GM23338 (cell line): Measurements from ENCODE around the gene KLK6. TPM values are rescaled to one million over a fixed set of nuclear protein-coding genes. Genes with fewer than 3 reads are reported as not detected.

ENCODE experiments used
- ATAC-seq: fragments of 200-7000 bp; cut with Tn5 transposase; 3 replicates; pipeline ENCODE4 v1.9.1; 2020
- DNase-seq: peaks from one replicate; pipeline ENCODE4 v3.0.0-alpha.2; 2015; ENCODE audit warnings: low spot score
- H2AFZ ChIP-seq: fragments of 200-600 bp; sonication (generic); 2 replicates; pipeline ENCODE4 v1.8.0; 2016; ENCODE audit warnings: antibody characterized with exemption, mild to moderate bottlenecking, moderate library complexity
- H3F3A ChIP-seq: fragments of 200-600 bp; sonication (generic); replicated peaks from 2 replicates; pipeline ENCODE4 v1.8.0; 2017; ENCODE audit warnings: antibody characterized with exemption, mixed run types, low read depth
- H3K27ac ChIP-seq: fragments of 200-600 bp; sonication (generic); 2 replicates; pipeline ENCODE4 v1.6.1; 2016; ENCODE audit warnings: low read depth
- H3K27me3 ChIP-seq: fragments of 200-600 bp; sonication (generic); 2 replicates; pipeline ENCODE4 v1.8.0; 2016; ENCODE audit warnings: mild to moderate bottlenecking, mixed run types, moderate library complexity; ENCODE audit not compliant: insufficient read depth
- H3K36me3 ChIP-seq: fragments of 200-600 bp; sonication (generic); 2 replicates; pipeline ENCODE4 v1.8.0; 2016; ENCODE audit warnings: mild to moderate bottlenecking; ENCODE audit not compliant: insufficient read depth
- H3K4me1 ChIP-seq: fragments of 200-600 bp; sonication (generic); 2 replicates; pipeline ENCODE4 v1.8.0; 2016; ENCODE audit warnings: mild to moderate bottlenecking, moderate library complexity; ENCODE audit not compliant: insufficient read depth
- H3K4me2 ChIP-seq: fragments of 200-600 bp; sonication (generic); 2 replicates; pipeline ENCODE4 v1.7.1; 2017; ENCODE audit warnings: mixed run types
- H3K4me3 ChIP-seq: fragments of 200-600 bp; sonication (generic); 2 replicates; pipeline ENCODE4 v1.6.1; 2016; ENCODE audit warnings: mixed run types
- H3K79me2 ChIP-seq: fragments of 200-600 bp; sonication (generic); replicated peaks from 2 replicates; pipeline ENCODE4 v1.8.0; 2017; ENCODE audit warnings: mild to moderate bottlenecking; ENCODE audit not compliant: insufficient read depth
- H3K9me2 ChIP-seq: fragments of 200-600 bp; sonication (generic); 2 replicates; pipeline ENCODE4 v1.8.0; 2017; ENCODE audit not compliant: insufficient read depth
- H4K20me1 ChIP-seq: fragments of 200-600 bp; sonication (generic); replicated peaks from 2 replicates; pipeline ENCODE4 v1.8.0; 2017; ENCODE audit warnings: mild to moderate bottlenecking; ENCODE audit not compliant: insufficient read depth
- H3K27ac Mint-ChIP-seq: 2 replicates; pipeline ENCODE4 v1.8.0; 2020; ENCODE audit warnings: inconsistent platforms, mild to moderate bottlenecking, moderate library complexity, mixed read lengths
- H3K27me3 Mint-ChIP-seq: 3 replicates; pipeline ENCODE4 v1.8.0; 2022; ENCODE audit warnings: low read depth, mild to moderate bottlenecking, moderate library complexity, mixed read lengths, inconsistent platforms; ENCODE audit not compliant: insufficient read depth, poor library complexity
- H3K36me3 Mint-ChIP-seq: 3 replicates; pipeline ENCODE4 v1.8.0; 2021; ENCODE audit warnings: low read depth, mild to moderate bottlenecking, inconsistent platforms, moderate library complexity, mixed read lengths
- H3K4me1 Mint-ChIP-seq: 3 replicates; pipeline ENCODE4 v1.8.0; 2020; ENCODE audit warnings: mild to moderate bottlenecking, inconsistent platforms, mixed read lengths
- H3K4me3 Mint-ChIP-seq: 3 replicates; pipeline ENCODE4 v1.8.0; 2021; ENCODE audit warnings: moderate library complexity, mild to moderate bottlenecking, inconsistent platforms, mixed read lengths
- H3K9me3 Mint-ChIP-seq: 3 replicates; pipeline ENCODE4 v1.8.0; 2020; ENCODE audit warnings: moderate library complexity, mild to moderate bottlenecking, inconsistent platforms, mixed read lengths
- CREB1 ChIP-seq: fragments of 250-450 bp; sonication (Bioruptor Pico); IDR thresholded peaks from 2 replicates; pipeline ENCODE4 v1.5.0; 2020; ENCODE audit warnings: low read depth, mild to moderate bottlenecking, moderate library complexity
- CTCF ChIP-seq, 2 experiments: fragments of 200-600 bp in 1 of 2; sonication (generic) in 1 of 2; conservative IDR thresholded peaks; 2 replicates each; pipeline versions ENCODE4 v1.5.1 to v1.6.1; 2016 to 2017; ENCODE audit warnings: antibody characterized with exemption in 2 of 2, low read depth in 2 of 2, mild to moderate bottlenecking in 2 of 2, moderate library complexity in 1 of 2
- JUNB ChIP-seq: IDR thresholded peaks from one replicate; pipeline ENCODE4 v1.6.1; 2016; ENCODE audit warnings: antibody characterized with exemption; ENCODE audit not compliant: unreplicated experiment
- NANOG ChIP-seq: IDR thresholded peaks from 2 replicates; pipeline ENCODE4 v1.6.1; 2016; ENCODE audit warnings: antibody characterized with exemption, borderline replicate concordance
- POLR2AphosphoS5 ChIP-seq: IDR thresholded peaks from 2 replicates; pipeline ENCODE4 v1.6.1; 2016; ENCODE audit warnings: antibody characterized with exemption, low read depth
- ZNF114 ChIP-seq: fragments of 250-450 bp; sonication (Bioruptor Pico); IDR thresholded peaks from 2 replicates; pipeline ENCODE4 v1.5.0; 2020; ENCODE audit warnings: mild to moderate bottlenecking, moderate library complexity
- ZNF331 ChIP-seq: fragments of 250-450 bp; sonication (Bioruptor Pico); IDR thresholded peaks from 2 replicates; pipeline ENCODE4 v1.5.0; 2020; ENCODE audit warnings: low read depth, mild to moderate bottlenecking, moderate library complexity
- ZNF462 ChIP-seq: fragments of 250-450 bp; sonication (Bioruptor Pico); IDR thresholded peaks from 2 replicates; pipeline ENCODE4 v1.5.0; 2020; ENCODE audit warnings: mild to moderate bottlenecking, moderate library complexity
- polyA plus RNA-seq: library from polyadenylated mRNA; unstranded; fragments of >200 nt; fragmentation: Nextera tagmentation; extraction: Ambion mirVana; gene quantifications from 2 replicates; pipeline ENCODE4 v1.2.1, GENCODE V29; 2016
- total RNA-seq: library from RNA; depleted of rRNA; stranded (reverse); fragments of >200 nt; shearing (Covaris generic); gene quantifications from 2 replicates; pipeline ENCODE4 v1.2.3, GENCODE V29; 2014
- TF ChIP-seq, protein P1 (sequence below): IDR thresholded peaks from one replicate; pipeline ENCODE4 v1.6.1; 2018; ENCODE audit warnings: antibody characterized with exemption; ENCODE audit not compliant: unreplicated experiment

The KLK6 gene
- total and polyA plus RNA-seq, 2 experiments from 2014 or later = 0.47 to 0.56 TPM

DNA sequence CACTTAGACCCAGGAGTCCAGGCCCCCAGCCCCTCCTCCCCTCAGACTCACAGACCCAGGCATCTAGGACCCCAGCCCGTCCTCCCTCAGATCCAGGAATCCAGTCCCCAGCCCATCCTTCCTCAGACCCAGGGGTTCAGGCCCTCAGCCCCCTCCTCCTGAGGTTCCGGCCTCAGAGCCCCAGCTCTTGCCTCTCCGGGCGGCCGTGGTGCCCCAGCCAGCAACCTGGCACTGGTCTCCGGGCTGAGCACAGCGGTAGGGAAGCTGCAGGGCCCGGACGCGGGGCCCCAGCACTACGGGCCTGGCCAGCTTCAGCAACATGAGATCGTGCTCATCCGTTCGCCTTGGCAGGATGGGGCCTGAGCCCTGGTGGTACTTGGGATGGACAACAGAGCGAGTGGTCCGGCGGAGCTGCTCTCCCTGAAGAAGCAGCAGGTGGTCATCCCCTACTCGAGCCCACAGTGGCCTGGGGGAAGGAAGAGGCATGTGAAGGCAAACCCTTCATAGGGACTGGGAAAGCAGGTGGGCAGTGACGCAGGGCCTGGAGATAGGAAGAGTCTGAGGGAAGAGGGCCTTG is 46.4 kb upstream of the KLK6 start (continued):
- no peak for TF ChIP-seq ZNF462 (CRISPR knock-in tag)
- TF ChIP-seq JUNB = no peak
- TF ChIP-seq, protein P1, sequence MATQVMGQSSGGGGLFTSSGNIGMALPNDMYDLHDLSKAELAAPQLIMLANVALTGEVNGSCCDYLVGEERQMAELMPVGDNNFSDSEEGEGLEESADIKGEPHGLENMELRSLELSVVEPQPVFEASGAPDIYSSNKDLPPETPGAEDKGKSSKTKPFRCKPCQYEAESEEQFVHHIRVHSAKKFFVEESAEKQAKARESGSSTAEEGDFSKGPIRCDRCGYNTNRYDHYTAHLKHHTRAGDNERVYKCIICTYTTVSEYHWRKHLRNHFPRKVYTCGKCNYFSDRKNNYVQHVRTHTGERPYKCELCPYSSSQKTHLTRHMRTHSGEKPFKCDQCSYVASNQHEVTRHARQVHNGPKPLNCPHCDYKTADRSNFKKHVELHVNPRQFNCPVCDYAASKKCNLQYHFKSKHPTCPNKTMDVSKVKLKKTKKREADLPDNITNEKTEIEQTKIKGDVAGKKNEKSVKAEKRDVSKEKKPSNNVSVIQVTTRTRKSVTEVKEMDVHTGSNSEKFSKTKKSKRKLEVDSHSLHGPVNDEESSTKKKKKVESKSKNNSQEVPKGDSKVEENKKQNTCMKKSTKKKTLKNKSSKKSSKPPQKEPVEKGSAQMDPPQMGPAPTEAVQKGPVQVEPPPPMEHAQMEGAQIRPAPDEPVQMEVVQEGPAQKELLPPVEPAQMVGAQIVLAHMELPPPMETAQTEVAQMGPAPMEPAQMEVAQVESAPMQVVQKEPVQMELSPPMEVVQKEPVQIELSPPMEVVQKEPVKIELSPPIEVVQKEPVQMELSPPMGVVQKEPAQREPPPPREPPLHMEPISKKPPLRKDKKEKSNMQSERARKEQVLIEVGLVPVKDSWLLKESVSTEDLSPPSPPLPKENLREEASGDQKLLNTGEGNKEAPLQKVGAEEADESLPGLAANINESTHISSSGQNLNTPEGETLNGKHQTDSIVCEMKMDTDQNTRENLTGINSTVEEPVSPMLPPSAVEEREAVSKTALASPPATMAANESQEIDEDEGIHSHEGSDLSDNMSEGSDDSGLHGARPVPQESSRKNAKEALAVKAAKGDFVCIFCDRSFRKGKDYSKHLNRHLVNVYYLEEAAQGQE = no peak
- no peak for TF ChIP-seq NANOG
- TF ChIP-seq ZNF331 (CRISPR knock-in tag) = no peak

GRCh38 chr19:51014242-51014641 is 44.9 kb upstream of the KLK6 start:
- DNase-seq = no peak
- H3K9me3 Mint-ChIP-seq = peaks cover 10% of the 10 kb centered on the region
- H3K36me3 Mint-ChIP-seq = peaks cover 3% of the 10 kb centered on the region; the same call in 1 of the 3 replicates
- Histone ChIP-seq H3K4me1 (no peaks in the 10 kb centered on the region), H3K27ac (no peak overlapping the region), H3K36me3 (no peaks in the 10 kb centered on the region), H3K4me2 (no peak overlapping the region), H3F3A (no peaks in the 10 kb centered on the region), H2AFZ (no peak overlapping the region), H3K4me3 (no peak overlapping the region), H3K79me2 (no peaks in the 10 kb centered on the region), H3K9me2 (no peaks in the 10 kb centered on the region), H4K20me1 (no peaks in the 10 kb centered on the region), H3K27me3 (peaks cover 24% of the 10 kb centered on the region)
- H3K27ac Mint-ChIP-seq = no peak overlapping the region
- H3K4me3 Mint-ChIP-seq = no peak overlapping the region
- H3K4me1 Mint-ChIP-seq = peaks cover 3% of the 10 kb centered on the region; the same call in 2 of the 3 replicates
- ATAC-seq = no peak
- peaks cover 30% of the 10 kb centered on the region for H3K27me3 Mint-ChIP-seq
- no peak for TF ChIP-seq CREB1 (CRISPR knock-in tag)
- no peak for TF ChIP-seq CTCF (conservative IDR thresholded peaks at IDR 0.05; ENCODE audit: low read depth in 2 of 2)
- TF ChIP-seq JUNB = no peak
- TF ChIP-seq POLR2AphosphoS5 = no peak
- no peak for TF ChIP-seq ZNF114 (CRISPR knock-in tag)
- TF ChIP-seq, protein P1 = no peak
